MM.1S (cell line): ENCODE results near the gene AZIN2.

Experiments used
- EZH2 ChIP-seq: fragments of 300-600 bp; sonication (generic); optimal IDR thresholded peaks from 2 replicates; pipeline ENCODE3; 2017; ENCODE audit warnings: low read depth, mild to moderate bottlenecking, antibody characterized with exemption, low read length, mixed read lengths
- TF ChIP-seq, protein P1 (sequence below): fragments of 300-600 bp; sonication (generic); IDR thresholded peaks from 2 replicates; pipeline ENCODE4 v1.5.1; 2016; ENCODE audit warnings: antibody characterized with exemption, low read length, mixed read lengths

DNA sequence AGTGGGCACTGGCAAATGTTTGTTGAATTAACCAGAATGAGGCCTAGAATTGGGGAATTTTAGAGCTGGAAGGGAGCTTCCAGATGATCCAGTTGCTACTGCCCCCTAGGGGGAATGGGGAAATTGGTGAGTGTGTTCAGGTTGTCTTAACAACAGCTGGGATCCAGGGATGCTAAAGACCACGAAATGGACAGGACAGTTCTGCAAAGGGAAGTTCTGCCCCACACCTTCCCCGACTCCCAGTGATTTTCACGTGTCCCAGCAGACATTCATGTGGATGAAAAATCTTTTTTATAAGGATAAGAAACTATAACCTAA is 67.0 kb downstream of the AZIN2 start:
- TF ChIP-seq, protein P1, sequence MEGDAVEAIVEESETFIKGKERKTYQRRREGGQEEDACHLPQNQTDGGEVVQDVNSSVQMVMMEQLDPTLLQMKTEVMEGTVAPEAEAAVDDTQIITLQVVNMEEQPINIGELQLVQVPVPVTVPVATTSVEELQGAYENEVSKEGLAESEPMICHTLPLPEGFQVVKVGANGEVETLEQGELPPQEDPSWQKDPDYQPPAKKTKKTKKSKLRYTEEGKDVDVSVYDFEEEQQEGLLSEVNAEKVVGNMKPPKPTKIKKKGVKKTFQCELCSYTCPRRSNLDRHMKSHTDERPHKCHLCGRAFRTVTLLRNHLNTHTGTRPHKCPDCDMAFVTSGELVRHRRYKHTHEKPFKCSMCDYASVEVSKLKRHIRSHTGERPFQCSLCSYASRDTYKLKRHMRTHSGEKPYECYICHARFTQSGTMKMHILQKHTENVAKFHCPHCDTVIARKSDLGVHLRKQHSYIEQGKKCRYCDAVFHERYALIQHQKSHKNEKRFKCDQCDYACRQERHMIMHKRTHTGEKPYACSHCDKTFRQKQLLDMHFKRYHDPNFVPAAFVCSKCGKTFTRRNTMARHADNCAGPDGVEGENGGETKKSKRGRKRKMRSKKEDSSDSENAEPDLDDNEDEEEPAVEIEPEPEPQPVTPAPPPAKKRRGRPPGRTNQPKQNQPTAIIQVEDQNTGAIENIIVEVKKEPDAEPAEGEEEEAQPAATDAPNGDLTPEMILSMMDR: peak; percentile 44
- no peak for TF ChIP-seq EZH2
